ENCODE measurements around the gene IQCC. TPM values are rescaled to one million over a fixed set of nuclear protein-coding genes. Genes with fewer than 3 reads are reported as not detected.

IQCC gene
- total RNA-seq, 1 experiment from 2014 or later: 1.2 TPM

DNA sequence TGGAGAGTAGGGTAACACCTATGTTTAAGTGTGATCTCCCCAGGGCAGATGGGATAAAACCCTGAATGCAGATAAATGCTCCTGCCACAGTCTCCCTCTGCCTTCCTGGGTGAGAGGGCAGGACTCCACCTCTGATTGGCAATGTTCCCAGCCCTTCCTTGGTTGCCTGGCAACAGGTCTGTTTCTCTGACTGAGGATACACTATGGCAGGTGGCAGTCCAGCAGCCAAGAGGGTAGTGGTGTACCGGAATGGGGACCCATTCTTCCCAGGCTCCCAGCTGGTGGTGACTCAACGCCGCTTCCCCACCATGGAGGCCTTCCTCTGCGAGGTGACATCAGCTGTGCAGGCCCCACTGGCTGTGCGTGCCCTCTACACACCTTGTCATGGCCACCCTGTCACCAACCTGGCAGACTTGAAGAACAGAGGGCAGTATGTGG, 3.4 kb downstream of the IQCC start, which contains the start of gene DCDC2B:
Gene DCDC2B (plus strand): TSS at position 199 of the 438 bp plus-strand sequence. CDS start 5 bp downstream, at position 204.
- Histone ChIP-seq H4K20me1 (ENCODE audit: insufficient read depth, low read depth, low read length) (peaks cover 12% of the 10 kb centered on the region; the same call in 1 of the 2 replicates), H3K9ac (ENCODE audit: low read length) (0 out of 2 replicates have a peak within 1 kb of the TSS, but pooled peaks have one; percentile 34), H2AFZ (ENCODE audit: low read length) (no peak within 1 kb of the TSS), H3K9me2 (replicated peaks; ENCODE audit: insufficient read depth, low read length) (no peaks in the 10 kb centered on the region), H3K27ac (ENCODE audit: low read length) (peak within 1 kb of the TSS; percentile 39; the same call in 1 of the 2 replicates), H3K27me3 (ENCODE audit: low read length) (no peaks in the 10 kb centered on the region), H3K4me3 (ENCODE audit: low read length) (peak within 1 kb of the TSS; percentile 21; the same call in 1 of the 2 replicates), H3K9me3 (ENCODE audit: low read length) (no peaks in the 10 kb centered on the region), H3K4me2 (ENCODE audit: low read depth, low read length, poor library complexity, severe bottlenecking) (peak within 1 kb of the TSS; percentile 33), H3K36me3 (ENCODE audit: insufficient read depth, low read length) (no peaks in the 10 kb centered on the region), H3K4me1 (ENCODE audit: low read length) (peaks cover 37% of the 10 kb centered on the region), H3K79me2 (ENCODE audit: low read length) (no peaks in the 10 kb centered on the region)
- DNase-seq: peak; percentile 65

GRCh38 chr1:32215629-32216480, 10.4 kb downstream of the IQCC start:
- H3K79me2 ChIP-seq (ENCODE audit: low read length): peaks cover under 1% of the 10 kb centered on the region; the same call in 1 of the 2 replicates
- no peaks in the 10 kb centered on the region for H3K27me3 ChIP-seq (ENCODE audit: low read length)
- no peak overlapping the region for H3K4me3 ChIP-seq (ENCODE audit: low read length)
- no peaks in the 10 kb centered on the region for H3K9me3 ChIP-seq (ENCODE audit: low read length)
- H3K36me3 ChIP-seq (ENCODE audit: insufficient read depth, low read length): no peaks in the 10 kb centered on the region
- H3K4me2 ChIP-seq (ENCODE audit: low read depth, low read length, poor library complexity, severe bottlenecking): no peak overlapping the region
- H2AFZ ChIP-seq (ENCODE audit: low read length): no peak overlapping the region
- H3K4me1 ChIP-seq (ENCODE audit: low read length): peaks cover 12% of the 10 kb centered on the region
- no peak overlapping the region for H3K9ac ChIP-seq (ENCODE audit: low read length)
- no peaks in the 10 kb centered on the region for H4K20me1 ChIP-seq (ENCODE audit: insufficient read depth, low read depth, low read length)
- H3K27ac ChIP-seq (ENCODE audit: low read length): no peak overlapping the region
- peak; percentile 87 for DNase-seq
- no peaks in the 10 kb centered on the region for H3K9me2 ChIP-seq (replicated peaks; ENCODE audit: insufficient read depth, low read length)

- H3K9me2 ChIP-seq (replicated peaks; ENCODE audit: insufficient read depth, low read length): no peaks in the 10 kb centered on the region
- peaks cover 8% of the 10 kb centered on the region for H3K79me2 ChIP-seq (ENCODE audit: low read length)
- H3K27me3 ChIP-seq (ENCODE audit: low read length): no peaks in the 10 kb centered on the region
- no peaks in the 10 kb centered on the region for H3K9me3 ChIP-seq (ENCODE audit: low read length)
- peaks cover 19% of the 10 kb centered on the region for H3K4me1 ChIP-seq (ENCODE audit: low read length)
- H3K4me2 ChIP-seq (ENCODE audit: low read depth, low read length, poor library complexity, severe bottlenecking): no peak overlapping the region
- H3K36me3 ChIP-seq (ENCODE audit: insufficient read depth, low read length): no peaks in the 10 kb centered on the region
- no peak overlapping the region for H3K9ac ChIP-seq (ENCODE audit: low read length)
- no peaks in the 10 kb centered on the region for H4K20me1 ChIP-seq (ENCODE audit: insufficient read depth, low read depth, low read length)
- no peak overlapping the region for H2AFZ ChIP-seq (ENCODE audit: low read length)
- H3K27ac ChIP-seq (ENCODE audit: low read length): no peak overlapping the region
- H3K4me3 ChIP-seq (ENCODE audit: low read length): no peak overlapping the region
- no peak for DNase-seq
Observed at GRCh38 chr1:32216566-32216965, 11.1 kb downstream of the IQCC start.

GRCh38 chr1:32219022-32219421, 13.6 kb downstream of the IQCC start:
- Histone ChIP-seq H3K4me1 (ENCODE audit: low read length) (peaks cover 33% of the 10 kb centered on the region), H3K36me3 (ENCODE audit: insufficient read depth, low read length) (peaks cover 5% of the 10 kb centered on the region; the same call in 1 of the 2 replicates), H4K20me1 (ENCODE audit: insufficient read depth, low read depth, low read length) (no peaks in the 10 kb centered on the region), H3K4me3 (ENCODE audit: low read length) (no peak overlapping the region), H3K9me2 (replicated peaks; ENCODE audit: insufficient read depth, low read length) (no peaks in the 10 kb centered on the region), H3K9me3 (ENCODE audit: low read length) (no peaks in the 10 kb centered on the region), H3K4me2 (ENCODE audit: low read depth, low read length, poor library complexity, severe bottlenecking) (no peak overlapping the region), H3K9ac (ENCODE audit: low read length) (no peak overlapping the region), H2AFZ (ENCODE audit: low read length) (no peak overlapping the region), H3K27ac (ENCODE audit: low read length) (no peak overlapping the region), H3K79me2 (ENCODE audit: low read length) (peaks cover 31% of the 10 kb centered on the region), H3K27me3 (ENCODE audit: low read length) (no peaks in the 10 kb centered on the region)
- DNase-seq: no peak

DNA sequence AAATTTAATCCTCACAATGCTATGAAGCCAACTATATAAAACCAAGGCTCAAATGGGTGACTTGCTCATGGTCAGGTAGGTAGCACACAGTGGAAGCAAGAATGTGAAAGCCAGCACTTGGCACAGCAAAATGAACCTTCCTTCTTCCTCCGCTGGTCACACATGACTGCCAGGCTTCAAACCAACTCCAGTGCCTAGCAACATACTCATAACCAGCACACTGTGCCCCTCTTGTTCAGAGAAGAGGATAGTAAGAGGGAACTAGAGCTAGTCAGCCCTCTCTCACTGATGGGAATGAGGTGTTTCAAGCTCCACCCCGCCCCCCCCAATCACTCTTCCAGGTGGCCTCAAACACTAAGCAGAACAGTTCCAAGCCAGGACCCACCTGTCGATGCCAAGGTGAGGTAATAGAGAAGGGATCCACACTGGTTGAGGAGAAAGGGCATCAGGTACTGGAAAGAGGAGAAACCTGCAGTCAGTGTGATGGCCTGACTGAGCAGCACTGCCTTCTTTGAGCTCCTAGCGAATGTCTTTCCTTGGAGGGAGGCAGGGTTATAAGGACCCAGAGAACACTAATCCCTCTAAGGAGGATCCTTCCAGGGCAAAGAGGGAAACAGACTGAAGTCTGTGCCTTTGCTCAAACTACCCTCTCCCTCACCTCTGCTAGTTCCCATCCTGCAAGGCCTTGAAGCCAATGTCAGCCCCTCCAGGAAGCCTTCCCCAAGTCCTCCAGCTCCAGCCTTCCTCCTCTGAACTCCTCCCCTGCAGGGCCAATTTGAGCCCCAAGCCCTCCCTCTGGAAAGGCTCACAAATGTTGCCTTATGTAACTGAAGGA, 15.5 kb downstream of the IQCC start:
- Histone ChIP-seq H3K36me3 (ENCODE audit: insufficient read depth, low read length) (peaks cover 12% of the 10 kb centered on the region; the same call in 1 of the 2 replicates), H4K20me1 (ENCODE audit: insufficient read depth, low read depth, low read length) (no peaks in the 10 kb centered on the region), H3K9ac (ENCODE audit: low read length) (peak overlapping the region; percentile 95), H3K9me3 (ENCODE audit: low read length) (no peaks in the 10 kb centered on the region), H3K79me2 (ENCODE audit: low read length) (peaks cover 35% of the 10 kb centered on the region), H3K27me3 (ENCODE audit: low read length) (no peaks in the 10 kb centered on the region), H3K27ac (ENCODE audit: low read length) (peak overlapping the region; percentile 31; the same call in 1 of the 2 replicates), H2AFZ (ENCODE audit: low read length) (no peak overlapping the region), H3K9me2 (replicated peaks; ENCODE audit: insufficient read depth, low read length) (no peaks in the 10 kb centered on the region), H3K4me3 (ENCODE audit: low read length) (peak overlapping the region; percentile 94), H3K4me1 (ENCODE audit: low read length) (peaks cover 33% of the 10 kb centered on the region), H3K4me2 (ENCODE audit: low read depth, low read length, poor library complexity, severe bottlenecking) (peak overlapping the region; percentile 79)
- DNase-seq: no peak

DNA sequence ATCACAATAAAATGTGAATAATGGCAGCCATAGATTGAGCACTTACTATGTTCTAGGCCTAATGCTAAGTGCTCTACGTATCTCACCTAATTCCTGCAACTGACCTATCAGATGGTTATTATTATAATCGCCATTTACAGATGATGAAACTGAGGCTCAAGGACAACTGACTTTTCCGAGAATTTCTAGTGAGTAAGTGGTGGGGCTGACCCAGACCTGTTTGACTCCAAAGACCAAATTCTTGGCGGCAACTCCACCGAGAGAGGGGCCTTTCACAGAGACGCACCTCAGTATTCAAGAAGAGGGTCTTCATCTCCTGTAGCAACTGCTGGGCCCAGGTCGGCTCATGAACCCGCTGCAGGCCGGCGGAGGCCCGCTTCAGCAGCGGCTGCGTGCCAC, 16.1 kb downstream of the IQCC start:
- H3K4me1 ChIP-seq (ENCODE audit: low read length): peaks cover 33% of the 10 kb centered on the region
- H2AFZ ChIP-seq (ENCODE audit: low read length): peak overlapping the region; percentile 44; the same call in 1 of the 2 replicates
- peak overlapping the region; percentile 94 for H3K4me3 ChIP-seq (ENCODE audit: low read length)
- H3K9ac ChIP-seq (ENCODE audit: low read length): peak overlapping the region; percentile 95
- no peaks in the 10 kb centered on the region for H4K20me1 ChIP-seq (ENCODE audit: insufficient read depth, low read depth, low read length)
- no peaks in the 10 kb centered on the region for H3K9me2 ChIP-seq (replicated peaks; ENCODE audit: insufficient read depth, low read length)
- H3K36me3 ChIP-seq (ENCODE audit: insufficient read depth, low read length): peaks cover 12% of the 10 kb centered on the region; the same call in 1 of the 2 replicates
- no peak for DNase-seq
- H3K4me2 ChIP-seq (ENCODE audit: low read depth, low read length, poor library complexity, severe bottlenecking): peak overlapping the region; percentile 79
- no peaks in the 10 kb centered on the region for H3K9me3 ChIP-seq (ENCODE audit: low read length)
- H3K27me3 ChIP-seq (ENCODE audit: low read length): no peaks in the 10 kb centered on the region
- peaks cover 35% of the 10 kb centered on the region for H3K79me2 ChIP-seq (ENCODE audit: low read length)
- peak overlapping the region; percentile 31; the same call in 1 of the 2 replicates for H3K27ac ChIP-seq (ENCODE audit: low read length)

- Histone ChIP-seq H3K9ac (ENCODE audit: low read length) (peak within 1 kb of the TSS; percentile 95), H3K9me3 (ENCODE audit: low read length) (no peaks in the 10 kb centered on the region), H3K9me2 (replicated peaks; ENCODE audit: insufficient read depth, low read length) (no peaks in the 10 kb centered on the region), H3K4me3 (ENCODE audit: low read length) (peak within 1 kb of the TSS; percentile 94), H3K4me1 (ENCODE audit: low read length) (peaks cover 33% of the 10 kb centered on the region), H2AFZ (ENCODE audit: low read length) (peak within 1 kb of the TSS; percentile 44; the same call in 1 of the 2 replicates), H3K27me3 (ENCODE audit: low read length) (no peaks in the 10 kb centered on the region), H3K36me3 (ENCODE audit: insufficient read depth, low read length) (peaks cover 12% of the 10 kb centered on the region; the same call in 1 of the 2 replicates), H3K4me2 (ENCODE audit: low read depth, low read length, poor library complexity, severe bottlenecking) (peak within 1 kb of the TSS; percentile 79), H4K20me1 (ENCODE audit: insufficient read depth, low read depth, low read length) (no peaks in the 10 kb centered on the region), H3K27ac (ENCODE audit: low read length) (peak within 1 kb of the TSS; percentile 53; the same call in 1 of the 2 replicates), H3K79me2 (ENCODE audit: low read length) (peaks cover 35% of the 10 kb centered on the region)
- peak; percentile 97 for DNase-seq
Observed at GRCh38 chr1:32221980-32222755, 16.7 kb downstream of the IQCC start, which contains the start of the genes EIF3I and TMEM234. Gene EIF3I (plus strand): TSS chr1:32222407. CDS start chr1:32222442, 35 bp downstream. Gene TMEM234 (minus strand): TSS chr1:32222353. CDS start chr1:32222322, 31 bp downstream.
